ENCODE measurements around the gene PHACTR3. TPM values are rescaled to one million over a fixed set of nuclear protein-coding genes. Genes with fewer than 3 reads are reported as not detected.

PHACTR3 gene
- total RNA-seq, 6 donors from 2014 or later, result 5.5 to 30.8 (median 11.4) TPM

DNA sequence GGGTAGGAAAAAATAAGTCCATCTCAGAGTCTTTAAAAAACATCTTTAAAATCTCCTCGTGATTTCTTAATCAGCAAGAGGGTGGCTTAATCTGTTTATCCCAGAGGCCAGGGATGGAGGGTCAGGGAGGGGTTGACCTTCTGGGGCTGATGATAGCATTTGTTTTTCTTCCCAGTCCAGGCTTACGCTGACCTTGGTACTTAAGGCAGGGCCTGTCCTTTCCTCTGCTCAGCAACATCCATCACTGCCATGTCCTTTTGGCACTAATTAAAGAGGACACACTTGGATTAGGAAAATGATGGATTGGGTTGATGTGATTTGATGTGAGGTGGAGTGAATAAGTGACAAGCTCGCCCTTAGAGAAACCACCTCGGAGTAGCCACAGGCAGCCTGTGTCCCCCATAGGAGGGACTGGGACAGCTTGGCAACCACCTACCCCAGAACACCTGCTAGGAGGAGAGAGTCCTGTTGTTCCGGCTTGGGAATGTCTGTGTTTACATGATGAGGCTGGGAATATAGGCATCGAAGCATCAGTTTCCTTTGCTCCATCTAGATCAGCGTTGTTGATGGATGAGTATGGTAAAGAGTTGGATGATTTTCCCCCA lies 44.2 kb downstream of the PHACTR3 start:
- WGBS, 2 donors, result 46 to 55% methylated on average over 7 of the region's 7 CpGs
- no peak for ATAC-seq (ENCODE audit: low FRiP score in 2 of 2)
- no peaks in the 10 kb centered on the region for H3K4me1 ChIP-seq
- no peaks in the 10 kb centered on the region for H3K27me3 ChIP-seq
- no peaks in the 10 kb centered on the region for H3K36me3 ChIP-seq
- TF ChIP-seq POLR2A (IDR thresholded peaks at IDR 0.05) (no peak), CTCF (IDR thresholded peaks at IDR 0.05) (no peak), POLR2AphosphoS5 (IDR thresholded peaks at IDR 0.05) (no peak), EP300 (IDR thresholded peaks at IDR 0.05) (no peak)
- no peak overlapping the region for H3K4me3 ChIP-seq
- no peak for DNase-seq
- no peak overlapping the region for H3K27ac ChIP-seq
- H3K9me3 ChIP-seq, result no peaks in the 10 kb centered on the region

- Histone ChIP-seq H3K36me3 (no peaks in the 10 kb centered on the region), H3K4me1 (no peaks in the 10 kb centered on the region), H3K4me3 (no peak overlapping the region), H3K9me3 (no peaks in the 10 kb centered on the region), H3K27ac (no peak overlapping the region), H3K27me3 (no peaks in the 10 kb centered on the region)
- ATAC-seq (ENCODE audit: low FRiP score in 2 of 2) (no peak), DNase-seq (no peak)
- TF ChIP-seq EP300 (IDR thresholded peaks at IDR 0.05), result no peak
- TF ChIP-seq POLR2AphosphoS5 (IDR thresholded peaks at IDR 0.05), result no peak
- no peak for TF ChIP-seq CTCF (IDR thresholded peaks at IDR 0.05)
- no peak for TF ChIP-seq POLR2A (IDR thresholded peaks at IDR 0.05)
- 56 to 62% methylated on average over 5 of the region's 5 CpGs for WGBS, 2 donors
Observed at GRCh38 chr20:59650418-59650817, 46.1 kb downstream of the PHACTR3 start.

DNA sequence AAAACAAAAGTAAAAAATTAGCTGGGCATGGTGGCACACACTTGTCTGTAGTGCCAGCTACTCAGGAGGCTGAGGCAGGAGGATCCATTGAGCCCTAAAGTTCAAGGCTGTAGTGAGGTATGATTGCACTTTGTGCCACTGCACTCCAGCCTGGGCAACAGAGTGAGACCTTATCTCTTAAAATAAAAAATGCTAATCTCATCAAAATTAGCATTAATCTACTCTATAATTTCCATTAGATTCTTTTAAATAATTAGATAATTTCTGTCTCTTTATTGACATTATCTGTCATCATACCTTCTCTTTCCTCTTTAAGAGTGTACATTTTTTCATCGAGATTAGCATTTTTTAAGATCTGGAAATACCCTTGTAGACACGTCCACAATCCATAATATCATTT lies 48.0 kb downstream of the PHACTR3 start:
- peaks cover 11 to 14% (median 13%) of the 10 kb centered on the region in 4 donors for H3K9me3 ChIP-seq
- no peak for ATAC-seq (ENCODE audit: low FRiP score in 2 of 2)
- H3K4me3 ChIP-seq, result no peak overlapping the region
- H3K4me1 ChIP-seq, result no peaks in the 10 kb centered on the region
- H3K27me3 ChIP-seq, result no peaks in the 10 kb centered on the region
- 69% methylated on average over 2 of the region's 2 CpGs for WGBS, 2 donors
- no peak overlapping the region for H3K27ac ChIP-seq
- no peak for TF ChIP-seq EP300 (IDR thresholded peaks at IDR 0.05)
- no peak for TF ChIP-seq POLR2AphosphoS5 (IDR thresholded peaks at IDR 0.05)
- no peak for TF ChIP-seq POLR2A (IDR thresholded peaks at IDR 0.05)
- TF ChIP-seq CTCF (IDR thresholded peaks at IDR 0.05), result no peak
- DNase-seq, result no peak
- H3K36me3 ChIP-seq, result no peaks in the 10 kb centered on the region

DNA sequence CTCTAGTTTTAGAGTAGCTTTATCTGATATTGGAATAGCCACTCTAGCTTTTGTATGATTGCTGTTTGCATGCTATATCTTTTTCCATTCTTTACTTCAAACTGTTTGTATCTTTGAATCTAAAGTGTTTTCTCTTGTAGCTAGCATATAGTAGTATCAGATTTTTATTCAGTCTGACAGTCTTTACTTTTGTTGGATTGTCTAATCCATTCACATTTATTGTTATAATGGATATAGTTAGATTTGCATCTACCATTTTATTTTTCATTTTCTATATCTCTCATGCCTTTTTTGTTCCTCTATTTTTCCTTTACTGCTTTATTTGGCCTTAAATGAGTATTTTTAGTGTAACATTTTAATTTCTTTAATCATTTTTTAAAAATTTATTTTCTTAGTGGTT lies 52.1 kb downstream of the PHACTR3 start:
- no peak overlapping the region for H3K27ac ChIP-seq
- ATAC-seq (ENCODE audit: low FRiP score in 2 of 2), result no peak
- TF ChIP-seq EP300 (IDR thresholded peaks at IDR 0.05), result no peak
- no peaks in the 10 kb centered on the region for H3K4me1 ChIP-seq
- H3K4me3 ChIP-seq, result no peak overlapping the region
- no peaks in the 10 kb centered on the region for H3K27me3 ChIP-seq
- no peak for DNase-seq
- no peaks in the 10 kb centered on the region for H3K36me3 ChIP-seq
- H3K9me3 ChIP-seq, result peaks cover 25 to 31% (median 27%) of the 10 kb centered on the region in 4 donors

- H3K36me3 ChIP-seq, result no peaks in the 10 kb centered on the region
- H3K4me1 ChIP-seq, result no peaks in the 10 kb centered on the region
- ATAC-seq (ENCODE audit: low FRiP score in 2 of 2) (no peak), DNase-seq (no peak)
- H3K27ac ChIP-seq, result no peak overlapping the region
- TF ChIP-seq CTCF (IDR thresholded peaks at IDR 0.05) (no peak), POLR2AphosphoS5 (IDR thresholded peaks at IDR 0.05) (no peak), EP300 (IDR thresholded peaks at IDR 0.05) (no peak), POLR2A (IDR thresholded peaks at IDR 0.05) (no peak)
- no peaks in the 10 kb centered on the region for H3K27me3 ChIP-seq
- WGBS, 2 donors, result 63 to 78% methylated on average over 1 of the region's 1 CpG
- no peak overlapping the region for H3K4me3 ChIP-seq
- peaks cover 25 to 31% (median 27%) of the 10 kb centered on the region in 4 donors for H3K9me3 ChIP-seq
Observed at GRCh38 chr20:59657459-59658046, 53.2 kb downstream of the PHACTR3 start.
